ENCODE data around the gene RAB11FIP2.
A peak's percentile ranks its signal among the peaks of the same experiment; 100 is the strongest.

The RAB11FIP2 gene

DNA sequence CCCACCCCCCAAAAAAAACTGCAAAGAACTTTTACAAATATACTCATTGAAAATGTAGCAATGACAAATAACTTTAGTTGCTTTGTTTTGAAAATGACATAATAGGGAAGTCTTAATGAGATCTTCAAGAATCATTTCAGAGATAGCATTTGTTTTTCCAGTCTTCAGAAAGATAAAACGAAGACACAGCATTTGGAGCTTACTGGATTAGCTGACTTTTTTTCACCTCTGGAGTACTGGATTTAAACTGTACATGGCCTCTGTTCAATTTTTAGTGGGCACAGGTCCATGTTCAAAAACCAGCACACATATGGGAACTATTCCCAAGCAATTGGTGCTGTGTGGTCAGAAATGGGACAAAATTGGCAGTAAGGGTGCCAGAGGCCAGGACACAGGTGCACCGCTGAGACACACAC lies 3.9 kb downstream of the RAB11FIP2 start:
- Histone ChIP-seq H3K79me2 (ENCODE audit: insufficient read depth, low read length) (peaks cover 52% of the 10 kb centered on the region), H3K9me2 (replicated peaks; ENCODE audit: low read depth, low read length) (no peaks in the 10 kb centered on the region), H3K36me3 (ENCODE audit: insufficient read depth, low read length) (no peaks in the 10 kb centered on the region), H2AFZ (ENCODE audit: low read length) (no peak overlapping the region), H3K4me1 (ENCODE audit: insufficient read depth, low read length, poor library complexity, severe bottlenecking) (peaks cover 66% of the 10 kb centered on the region), H4K20me1 (ENCODE audit: insufficient read depth, low read length, poor library complexity, severe bottlenecking) (peaks cover 12% of the 10 kb centered on the region), H3K9me3 (ENCODE audit: insufficient read depth, low read depth, low read length) (no peaks in the 10 kb centered on the region), H3K27me3 (ENCODE audit: insufficient read depth, low read length, poor library complexity, severe bottlenecking) (no peaks in the 10 kb centered on the region), H3F3A (ENCODE audit: low read depth) (no peaks in the 10 kb centered on the region), H3K4me2 (ENCODE audit: low read depth, low read length, poor library complexity, severe bottlenecking) (peak overlapping the region; percentile 88), H3K4me3 (ENCODE audit: low read length, poor library complexity, severe bottlenecking) (peak overlapping the region; percentile 99), H3K9ac (ENCODE audit: low read depth, low read length, poor library complexity, severe bottlenecking) (peak overlapping the region; percentile 12)
- TF ChIP-seq CTCF (conservative IDR thresholded peaks at IDR 0.05; ENCODE audit: low read length) (no peak), EZH2phosphoT487 (IDR thresholded peaks at IDR 0.05; ENCODE audit: borderline replicate concordance) (no peak)

GRCh38 chr10:118042336-118042735 lies 4.4 kb downstream of the RAB11FIP2 start:
- Histone ChIP-seq H3K4me2 (ENCODE audit: low read depth, low read length, poor library complexity, severe bottlenecking) (peak overlapping the region; percentile 88), H3K9me3 (ENCODE audit: insufficient read depth, low read depth, low read length) (no peaks in the 10 kb centered on the region), H4K20me1 (ENCODE audit: insufficient read depth, low read length, poor library complexity, severe bottlenecking) (peaks cover 12% of the 10 kb centered on the region), H2AFZ (ENCODE audit: low read length) (no peak overlapping the region), H3K27me3 (ENCODE audit: insufficient read depth, low read length, poor library complexity, severe bottlenecking) (no peaks in the 10 kb centered on the region), H3K4me1 (ENCODE audit: insufficient read depth, low read length, poor library complexity, severe bottlenecking) (peaks cover 66% of the 10 kb centered on the region), H3K9me2 (replicated peaks; ENCODE audit: low read depth, low read length) (no peaks in the 10 kb centered on the region), H3K79me2 (ENCODE audit: insufficient read depth, low read length) (peaks cover 55% of the 10 kb centered on the region), H3K4me3 (ENCODE audit: low read length, poor library complexity, severe bottlenecking) (peak overlapping the region; percentile 99), H3K36me3 (ENCODE audit: insufficient read depth, low read length) (no peaks in the 10 kb centered on the region), H3K9ac (ENCODE audit: low read depth, low read length, poor library complexity, severe bottlenecking) (peak overlapping the region; percentile 12), H3F3A (ENCODE audit: low read depth) (no peaks in the 10 kb centered on the region)
- no peak for TF ChIP-seq EZH2phosphoT487 (IDR thresholded peaks at IDR 0.05; ENCODE audit: borderline replicate concordance)
- no peak for TF ChIP-seq CTCF (conservative IDR thresholded peaks at IDR 0.05; ENCODE audit: low read length)

GRCh38 chr10:118041316-118041715 lies 5.4 kb downstream of the RAB11FIP2 start:
- Histone ChIP-seq H3K36me3 (ENCODE audit: insufficient read depth, low read length) (no peaks in the 10 kb centered on the region), H3K27me3 (ENCODE audit: insufficient read depth, low read length, poor library complexity, severe bottlenecking) (no peaks in the 10 kb centered on the region), H3K9me3 (ENCODE audit: insufficient read depth, low read depth, low read length) (no peaks in the 10 kb centered on the region), H3K79me2 (ENCODE audit: insufficient read depth, low read length) (peaks cover 59% of the 10 kb centered on the region), H3K9ac (ENCODE audit: low read depth, low read length, poor library complexity, severe bottlenecking) (no peak overlapping the region), H4K20me1 (ENCODE audit: insufficient read depth, low read length, poor library complexity, severe bottlenecking) (peaks cover 12% of the 10 kb centered on the region), H3K9me2 (replicated peaks; ENCODE audit: low read depth, low read length) (no peaks in the 10 kb centered on the region), H3K4me1 (ENCODE audit: insufficient read depth, low read length, poor library complexity, severe bottlenecking) (peaks cover 72% of the 10 kb centered on the region), H3F3A (ENCODE audit: low read depth) (no peaks in the 10 kb centered on the region), H3K4me2 (ENCODE audit: low read depth, low read length, poor library complexity, severe bottlenecking) (peak overlapping the region; percentile 88), H3K4me3 (ENCODE audit: low read length, poor library complexity, severe bottlenecking) (peak overlapping the region; percentile 99), H2AFZ (ENCODE audit: low read length) (no peak overlapping the region)
- TF ChIP-seq EZH2phosphoT487 (IDR thresholded peaks at IDR 0.05; ENCODE audit: borderline replicate concordance) (no peak), CTCF (conservative IDR thresholded peaks at IDR 0.05; ENCODE audit: low read length) (no peak)

All from Loucy (cell line).